T-helper 9 cell (primary cell): ENCODE results near the gene PRDM16.

Experiments
- DNase-seq: peaks from one replicate; pipeline ENCODE4 v3.0.0-alpha.2; 2020

PRDM16 gene

DNA sequence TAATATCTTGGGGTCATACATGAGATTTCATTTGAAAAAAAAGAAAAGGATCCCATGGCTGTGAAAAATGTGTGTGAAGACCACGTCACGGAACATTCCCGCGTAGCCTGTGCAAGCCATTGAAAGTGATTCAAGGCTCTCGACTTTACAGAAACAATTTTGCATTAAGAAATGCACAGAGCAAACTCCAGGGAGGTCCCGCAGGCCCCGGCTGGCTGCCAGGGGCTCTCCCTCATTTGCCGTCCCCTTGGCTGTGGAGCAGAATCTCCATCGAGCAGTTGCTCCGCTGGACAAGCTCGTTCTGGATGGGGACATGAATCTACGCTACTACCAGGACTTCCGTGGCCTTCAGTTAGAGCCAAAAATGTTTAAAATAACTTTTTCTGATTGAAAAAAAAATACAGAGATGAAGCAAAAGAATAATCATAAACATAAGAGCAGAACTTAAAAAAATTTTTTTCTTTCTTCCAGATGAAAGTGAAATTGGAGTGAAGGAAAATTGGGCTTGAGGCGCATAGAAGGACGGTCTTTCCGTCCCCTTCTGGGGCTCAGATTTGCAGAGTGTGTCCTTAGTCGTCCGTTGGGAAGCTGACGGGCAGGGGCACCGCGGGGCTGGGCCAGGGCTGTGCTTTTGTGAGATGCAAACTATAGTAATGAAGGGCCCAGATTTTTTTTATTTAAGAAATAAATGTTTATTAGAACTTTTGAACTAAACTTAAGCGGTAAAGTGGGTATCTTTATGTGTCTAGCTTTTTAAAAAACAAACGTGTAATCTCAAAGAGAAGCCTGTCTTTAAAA lies 317.4 kb downstream of the PRDM16 start:
- no peak for DNase-seq

DNA sequence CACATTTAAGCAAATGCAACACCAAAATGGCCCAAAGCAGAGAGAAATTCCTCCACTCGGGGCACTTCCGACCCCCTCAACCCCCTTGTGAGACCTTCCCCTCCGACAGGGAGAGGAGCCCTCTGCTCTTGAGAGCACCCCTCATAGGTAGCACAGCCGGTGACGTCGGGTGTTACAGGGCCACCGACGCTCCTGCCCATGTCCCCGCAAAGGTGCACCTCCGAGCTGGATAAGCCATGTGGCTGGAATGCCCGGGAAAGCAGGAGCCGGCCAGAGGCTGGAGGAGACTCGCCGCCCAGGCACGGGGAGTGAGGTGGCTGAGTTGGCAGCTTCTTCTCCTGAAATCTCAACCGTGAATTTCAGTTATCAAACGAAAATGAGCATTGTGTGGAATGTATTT lies 318.4 kb downstream of the PRDM16 start:
- DNase-seq: no peak

DNA sequence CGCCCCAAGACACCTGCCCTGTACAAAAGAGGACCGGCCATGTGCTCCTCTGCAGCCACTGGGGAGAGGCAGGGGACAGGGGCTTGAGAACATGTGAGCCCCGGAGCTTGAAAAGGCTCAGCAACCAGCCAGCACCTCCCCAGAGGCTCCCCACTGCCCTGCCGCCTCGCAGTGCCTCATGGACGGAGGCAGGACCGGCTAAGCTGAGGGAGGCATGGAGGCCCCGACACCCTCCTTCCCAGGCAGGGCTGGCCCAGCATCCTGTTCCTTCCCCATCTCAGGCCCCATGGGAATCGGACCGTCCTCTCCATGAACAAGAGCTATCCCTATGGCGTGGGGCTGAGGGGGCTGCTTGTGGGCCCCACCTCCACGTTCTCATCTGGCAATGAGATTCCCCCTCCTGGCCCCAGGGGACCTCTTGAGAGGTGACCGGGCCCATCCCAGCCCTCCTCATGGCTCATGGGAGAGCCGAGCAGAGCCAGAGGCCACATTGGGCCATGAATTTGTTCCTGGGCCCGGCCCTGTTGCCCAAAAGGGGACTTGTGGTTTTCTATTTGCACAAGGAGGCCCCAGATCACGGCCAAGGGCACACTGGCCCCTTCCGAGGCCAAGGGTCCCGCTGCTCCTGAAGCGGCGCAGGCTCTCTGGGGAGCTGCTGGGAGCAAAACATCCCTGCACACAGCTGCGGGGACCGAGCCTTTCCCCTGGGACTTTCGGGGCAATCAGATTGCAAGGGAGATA lies 320.3 kb downstream of the PRDM16 start:
- DNase-seq: no peak

DNA sequence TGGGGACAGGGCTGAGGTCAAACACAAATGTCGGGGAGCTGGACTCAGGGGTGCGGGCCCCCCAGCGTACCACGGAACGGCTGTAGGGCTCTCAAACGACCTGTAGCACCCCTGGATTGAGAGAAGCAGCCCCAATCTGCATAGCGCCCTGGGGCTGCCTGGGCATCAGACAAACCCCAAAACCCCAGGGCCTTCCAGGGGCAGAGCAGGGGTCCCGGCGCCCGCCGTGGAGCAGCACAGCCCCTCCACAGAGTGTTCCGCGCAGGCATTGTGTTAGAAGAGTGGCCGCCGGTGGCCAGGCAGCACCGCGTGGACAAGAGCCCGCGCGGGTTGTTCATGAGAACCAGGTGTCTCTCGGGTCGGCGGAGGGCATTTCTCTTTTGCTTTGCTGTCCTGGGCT lies 321.3 kb downstream of the PRDM16 start:
- no peak for DNase-seq

DNA sequence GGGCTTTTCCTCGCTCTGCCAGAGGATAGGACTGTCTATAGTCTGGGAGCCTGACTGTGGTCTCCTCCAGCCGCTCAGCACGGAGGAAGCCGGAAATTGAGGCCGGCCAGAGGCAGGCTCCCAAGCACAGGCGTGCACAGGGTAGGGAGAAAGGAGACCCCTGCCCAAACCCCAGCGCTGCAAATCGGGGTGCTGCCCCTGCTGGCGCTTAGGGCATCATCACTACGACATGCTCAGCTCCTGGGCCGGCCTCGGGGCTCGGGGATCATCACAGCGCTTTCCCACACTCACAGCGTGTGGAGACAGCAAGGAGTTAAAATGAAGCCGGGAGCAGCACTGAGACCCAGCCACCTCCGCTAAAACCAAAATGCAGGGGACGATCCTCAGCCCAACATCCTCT lies 322.7 kb downstream of the PRDM16 start:
- no peak for DNase-seq

DNA sequence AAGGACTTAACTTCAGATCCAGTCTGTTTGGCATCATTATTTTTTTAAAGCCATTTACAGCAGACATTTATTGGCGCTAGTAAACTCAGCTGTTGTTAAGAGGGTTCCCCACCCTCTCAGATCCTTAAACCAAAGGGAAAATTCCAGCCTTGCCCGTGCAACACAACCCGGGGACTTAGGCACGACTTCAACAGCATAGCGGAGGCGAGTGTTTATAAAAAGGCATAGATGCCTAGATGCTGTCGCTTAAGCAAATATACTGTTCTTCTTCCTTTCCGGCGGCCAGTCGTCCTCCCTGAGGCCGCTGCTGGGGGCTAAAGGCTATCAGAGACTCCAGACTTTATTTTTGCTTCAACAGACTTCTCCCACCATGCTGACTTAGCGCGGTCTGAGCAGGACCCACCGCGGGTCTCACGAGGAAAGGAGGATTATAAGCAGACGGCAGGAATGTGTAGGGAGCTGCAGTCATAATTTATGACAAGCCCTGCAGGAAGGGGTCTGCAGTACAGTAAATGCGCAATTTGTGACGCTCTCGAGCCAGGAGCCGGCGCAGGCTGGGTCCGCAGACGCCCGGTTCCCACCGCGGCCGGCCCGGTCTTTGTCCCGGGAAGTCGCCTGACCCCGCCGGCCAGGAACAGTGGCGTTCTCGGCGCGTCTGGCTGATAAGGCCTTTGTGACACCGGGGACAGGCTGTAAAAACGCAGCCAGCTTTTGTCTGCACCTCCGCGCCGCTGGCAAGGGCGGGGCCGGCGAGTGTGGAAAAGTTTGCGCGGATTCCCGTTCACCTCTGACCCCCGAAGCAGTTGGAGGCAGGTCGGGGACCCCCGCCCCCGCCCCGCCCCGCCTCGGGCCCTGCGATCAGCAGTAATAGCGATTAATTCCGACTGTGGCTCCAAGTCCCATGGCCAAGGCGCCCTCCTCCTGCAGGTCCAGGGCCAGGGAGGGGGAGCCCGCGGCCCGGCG lies 324.3 kb downstream of the PRDM16 start:
- DNase-seq: no peak

DNA sequence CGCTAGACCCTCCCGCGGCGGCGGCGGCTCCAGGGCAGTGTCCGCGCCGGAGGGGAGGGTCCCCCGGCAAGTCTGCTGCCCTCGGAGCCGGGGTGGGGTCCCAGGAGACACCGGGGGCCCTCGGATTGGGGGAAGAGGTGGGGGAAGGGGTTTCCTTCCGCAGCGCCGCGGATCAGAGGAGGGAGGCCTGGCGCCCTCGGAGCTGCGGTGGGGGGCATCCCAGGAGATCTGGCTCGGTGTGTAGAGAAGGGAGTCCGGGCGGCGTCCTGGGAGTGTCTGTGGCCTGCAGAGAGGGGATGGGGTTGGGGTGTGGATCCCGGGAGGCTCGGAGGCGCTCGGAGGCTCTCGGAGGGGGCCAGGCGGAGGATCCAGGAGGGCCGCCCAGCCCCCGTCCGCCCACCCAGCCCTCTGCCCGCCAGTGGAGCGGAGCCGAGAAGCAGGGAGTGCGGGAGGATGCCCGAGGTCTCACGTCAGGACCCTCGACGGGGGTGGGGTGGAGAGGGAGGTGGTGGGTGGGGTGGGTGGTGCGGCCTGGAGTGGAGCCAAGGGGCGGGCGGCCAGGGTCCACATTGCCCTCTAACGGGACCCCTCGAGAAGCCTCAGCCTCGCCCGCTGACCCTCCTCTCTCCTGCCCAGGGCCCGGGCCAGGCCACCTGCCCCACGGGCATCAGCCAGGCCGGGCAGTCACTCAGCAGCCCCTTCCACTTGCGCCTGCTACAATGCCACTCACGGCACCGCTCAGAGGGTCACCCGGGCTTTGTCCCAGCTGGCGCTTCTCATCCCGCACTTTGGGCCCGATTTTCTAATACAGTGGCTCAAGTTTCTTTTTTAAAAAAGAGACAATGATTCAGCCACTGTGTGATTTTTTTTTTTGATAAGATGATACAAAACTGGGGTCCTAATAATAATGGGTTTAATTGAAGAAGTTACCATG lies 325.3 kb downstream of the PRDM16 start:
- no peak for DNase-seq

DNA sequence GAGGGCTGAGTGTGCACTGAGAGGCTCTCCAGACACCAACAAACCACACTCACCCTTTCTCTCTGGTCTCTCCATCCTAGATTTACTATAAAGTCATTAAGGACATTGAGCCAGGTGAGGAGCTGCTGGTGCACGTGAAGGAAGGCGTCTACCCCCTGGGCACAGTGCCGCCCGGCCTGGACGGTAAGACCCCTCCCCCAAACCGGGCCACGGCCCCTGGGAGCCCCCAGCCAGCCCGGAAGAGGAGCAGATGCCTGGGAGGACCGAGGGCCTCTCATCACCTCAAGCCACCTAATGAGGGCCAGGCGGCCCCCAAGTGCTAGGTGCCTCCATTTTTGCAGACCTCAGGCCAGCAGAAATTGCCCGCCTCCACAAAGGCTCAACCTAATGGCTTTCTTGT lies 327.4 kb downstream of the PRDM16 start:
- no peak for DNase-seq

DNA sequence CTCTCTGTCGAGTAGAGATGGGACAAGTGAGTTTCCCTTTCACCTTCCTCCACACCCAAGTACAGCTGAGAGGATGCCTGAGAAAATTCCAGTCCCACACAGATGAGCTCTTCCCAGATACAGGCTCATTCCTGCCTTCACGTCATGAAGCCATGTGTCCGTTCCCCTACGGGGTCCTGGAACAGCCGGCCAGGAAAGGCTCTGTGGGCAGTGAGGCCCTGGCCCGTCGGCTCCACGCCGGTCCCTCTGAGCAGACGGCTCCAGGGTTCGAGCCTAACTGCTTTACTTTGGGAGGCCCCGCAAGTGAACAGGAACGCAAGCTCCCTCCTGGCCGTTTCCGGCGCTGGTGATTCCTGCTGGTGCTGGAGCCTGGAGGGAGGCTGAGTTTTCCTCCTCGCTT lies 328.3 kb downstream of the PRDM16 start:
- DNase-seq: no peak

DNA sequence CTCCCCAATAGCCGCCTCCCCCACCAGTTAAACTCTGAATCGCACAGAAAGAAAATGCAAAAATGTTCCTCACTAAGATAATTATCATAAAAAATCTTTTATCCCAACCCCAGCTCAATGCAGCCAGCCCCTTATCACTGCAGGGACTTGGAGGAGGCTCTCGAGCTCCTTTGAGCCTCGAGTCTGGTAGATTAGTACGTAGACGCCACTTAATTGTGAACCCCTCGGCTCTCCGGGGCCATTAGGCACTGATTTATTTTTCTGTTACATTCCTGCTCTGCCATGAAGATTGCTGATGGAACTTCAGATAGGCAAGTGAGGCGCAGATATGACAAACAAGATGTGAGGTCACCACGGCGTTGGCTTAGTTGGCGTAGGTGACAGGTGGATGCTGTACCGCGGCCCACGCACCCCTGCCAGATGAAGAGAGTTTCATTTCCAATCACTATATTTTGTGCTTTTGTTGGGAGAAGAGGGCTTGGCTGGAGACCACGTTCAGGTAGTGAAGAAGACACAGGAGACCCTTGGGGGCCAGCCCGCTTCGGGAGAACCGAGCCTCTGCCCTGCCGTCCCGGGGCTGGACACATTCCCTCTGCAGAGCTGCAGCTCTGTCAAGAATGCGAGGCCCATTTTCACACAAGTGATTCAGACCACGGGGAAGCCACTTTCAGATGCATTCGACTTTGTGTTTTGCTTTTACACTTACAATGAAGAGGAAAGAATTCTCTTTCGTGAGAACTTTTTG lies 329.6 kb downstream of the PRDM16 start:
- no peak for DNase-seq

DNA sequence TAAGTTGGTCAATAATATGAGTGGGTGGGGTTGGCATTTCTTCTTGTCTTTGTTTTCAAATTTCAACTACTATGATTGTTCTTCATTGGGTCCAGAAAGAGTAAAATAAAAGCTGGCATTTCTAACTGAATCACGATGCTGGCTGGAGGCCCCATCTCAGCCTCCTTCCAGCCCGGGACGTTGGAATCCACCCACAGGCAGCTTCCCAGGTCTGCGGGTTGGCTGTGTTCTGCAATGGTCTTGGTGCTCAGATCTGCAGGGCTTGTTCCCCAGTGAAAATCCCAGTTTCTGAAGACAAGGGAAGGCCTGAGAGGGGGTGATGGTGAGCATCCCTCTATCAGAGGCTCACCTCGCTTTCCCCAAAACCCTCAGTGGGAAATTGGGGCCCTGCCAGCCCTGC lies 330.7 kb downstream of the PRDM16 start:
- no peak for DNase-seq

DNA sequence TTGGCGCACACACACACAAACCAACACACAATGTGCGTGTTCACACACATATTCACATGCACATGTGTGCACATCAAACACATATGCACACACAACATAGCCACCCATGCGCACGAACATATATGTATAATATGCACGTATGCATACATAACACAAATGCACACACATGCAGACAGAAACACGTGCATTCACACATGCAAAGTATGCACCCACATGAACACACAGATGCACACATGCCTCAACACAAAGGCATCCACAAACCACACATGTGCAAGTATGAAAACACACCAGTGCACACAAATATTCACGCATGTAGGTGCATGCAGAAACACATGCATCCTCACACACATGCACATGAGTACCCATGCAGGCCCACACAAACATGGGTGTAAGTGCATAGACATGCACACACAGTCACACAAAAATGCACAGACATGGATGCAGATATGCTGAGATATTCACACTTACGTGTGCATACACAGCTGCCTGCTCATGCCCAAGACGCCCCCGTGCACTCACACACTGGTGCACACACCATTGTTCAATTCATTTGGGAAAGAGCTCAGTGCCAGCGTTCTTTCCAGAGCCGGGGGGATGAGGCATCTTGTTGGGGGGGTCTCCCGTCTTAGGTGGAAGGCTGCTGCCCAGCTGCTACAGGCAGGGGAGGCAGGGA lies 332.7 kb downstream of the PRDM16 start:
- DNase-seq: no peak

DNA sequence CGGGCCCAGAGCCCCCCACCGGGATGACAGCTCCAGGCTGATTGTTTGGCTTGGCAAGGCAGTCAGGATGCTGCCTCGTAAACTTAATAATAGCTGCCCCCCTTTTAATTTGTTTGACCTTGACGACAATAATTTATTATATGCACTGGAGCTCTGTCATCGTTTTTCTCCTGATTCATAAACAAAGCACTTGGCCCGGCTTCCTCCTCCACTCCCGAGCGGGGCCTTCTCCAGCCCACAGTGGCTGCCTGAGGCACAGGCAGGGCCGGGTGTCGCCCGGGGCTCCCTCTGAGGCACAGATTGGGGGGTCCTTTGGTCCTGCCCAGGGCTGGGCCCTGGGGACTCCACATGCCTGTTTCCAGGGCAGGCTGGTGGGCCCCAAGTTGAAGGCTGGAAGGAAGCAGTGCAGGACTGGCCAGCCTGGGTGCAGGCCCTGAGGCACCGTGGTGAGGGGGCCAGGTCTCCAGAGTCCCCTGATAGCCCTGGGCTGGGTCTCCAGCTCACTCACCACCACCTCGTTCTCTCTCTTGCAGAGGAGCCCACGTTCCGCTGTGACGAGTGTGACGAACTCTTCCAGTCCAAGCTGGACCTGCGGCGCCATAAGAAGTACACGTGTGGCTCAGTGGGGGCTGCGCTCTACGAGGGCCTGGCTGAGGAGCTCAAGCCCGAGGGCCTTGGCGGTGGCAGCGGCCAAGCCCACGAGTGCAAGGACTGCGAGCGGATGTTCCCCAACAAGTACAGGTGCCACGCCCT lies 333.4 kb downstream of the PRDM16 start:
- no peak for DNase-seq

DNA sequence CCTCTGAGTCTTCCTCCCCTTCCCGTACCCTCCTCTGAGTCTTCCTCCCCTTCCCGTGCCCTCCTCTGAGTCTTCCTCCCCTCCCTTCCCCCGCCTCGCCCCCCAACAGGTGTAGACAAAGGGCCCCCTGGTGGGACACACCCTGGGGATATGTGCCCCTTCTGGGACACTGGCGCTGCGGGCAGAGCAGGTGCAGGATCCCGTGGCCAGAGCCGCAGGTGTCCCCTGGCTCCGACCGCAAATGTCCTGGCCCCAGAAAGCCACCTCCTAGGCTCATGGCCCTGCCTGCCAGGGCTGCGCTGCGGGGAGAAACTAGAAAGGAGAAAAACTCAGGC lies 334.0 kb downstream of the PRDM16 start:
- no peak for DNase-seq

DNA sequence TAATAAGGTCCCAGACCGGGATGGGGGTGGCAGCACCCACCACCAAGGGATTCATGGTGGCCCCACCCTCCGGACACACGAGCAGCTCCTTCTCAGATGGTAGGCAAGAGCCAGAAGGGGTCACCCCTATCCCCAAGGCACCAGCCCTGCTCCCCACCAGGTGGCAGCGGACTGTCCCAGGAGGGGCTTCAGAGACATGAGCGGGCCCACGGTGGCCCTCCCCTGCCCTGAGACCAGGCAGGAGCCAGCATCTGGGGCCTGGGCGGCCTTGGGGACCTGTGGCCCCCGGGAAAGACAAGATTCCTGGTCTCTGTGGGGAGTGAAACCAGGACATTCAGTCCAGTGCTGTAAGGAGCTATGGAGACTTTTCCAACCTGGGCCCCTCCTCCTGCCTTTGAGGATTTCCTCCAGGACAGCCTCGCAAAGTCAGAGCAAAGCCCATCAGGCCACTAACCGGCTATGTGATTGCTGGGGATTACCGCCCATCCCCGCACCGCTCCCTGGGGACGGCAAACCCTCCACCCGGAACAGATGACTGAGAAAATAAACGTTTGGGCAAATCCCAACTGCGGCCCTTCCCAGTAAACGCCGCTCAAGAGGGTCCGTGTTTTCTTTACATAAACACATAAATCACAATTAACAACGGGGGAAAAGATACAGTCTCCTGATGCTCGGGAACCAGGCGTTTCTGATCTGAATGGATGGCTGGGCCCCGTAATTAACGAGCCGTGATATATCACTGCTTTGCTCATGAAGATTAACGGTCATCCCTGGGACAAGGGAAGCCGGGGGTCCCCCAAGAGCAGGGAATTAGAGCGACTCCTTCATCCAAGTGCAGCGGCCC lies 334.6 kb downstream of the PRDM16 start:
- DNase-seq: no peak

DNA sequence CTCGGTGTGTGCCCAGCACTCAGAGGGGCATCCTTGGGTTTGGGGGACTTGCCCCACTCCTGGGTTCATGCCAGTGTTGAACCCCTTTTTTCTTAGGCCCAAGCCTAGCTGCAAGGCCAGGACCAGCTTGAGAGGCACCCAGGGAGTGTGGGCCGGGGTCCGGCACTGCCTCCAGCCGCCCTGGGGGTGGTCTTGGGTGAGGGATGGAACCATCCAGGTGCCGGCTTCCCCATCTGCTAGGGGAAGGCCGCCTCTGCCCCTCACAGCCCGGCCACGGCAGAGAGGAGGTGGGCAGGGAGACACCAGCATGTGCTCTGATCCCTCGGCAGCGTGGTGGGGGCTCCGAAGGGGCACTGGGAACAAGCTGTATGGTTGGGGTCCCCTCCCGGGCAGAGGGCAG lies 335.3 kb downstream of the PRDM16 start:
- DNase-seq: no peak

DNA sequence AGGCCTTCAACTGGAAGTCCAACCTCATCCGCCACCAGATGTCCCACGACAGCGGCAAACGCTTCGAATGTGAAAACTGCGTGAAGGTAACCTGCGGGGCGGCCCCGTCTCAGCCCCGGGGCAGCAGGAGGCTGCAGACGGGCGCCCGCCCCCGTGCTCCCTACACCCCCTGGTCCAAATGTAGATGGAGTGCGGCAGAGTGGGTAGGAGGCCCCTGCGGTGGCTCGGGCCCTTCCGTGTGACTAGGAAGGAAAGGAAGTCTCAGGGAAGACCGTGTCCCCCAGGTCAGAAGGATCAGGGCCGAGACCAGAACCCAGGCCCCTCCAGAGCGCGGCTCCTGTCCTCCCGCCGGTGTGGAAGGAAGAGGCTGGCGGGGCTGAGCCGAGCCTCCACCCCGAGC lies 335.8 kb downstream of the PRDM16 start:
- no peak for DNase-seq

DNA sequence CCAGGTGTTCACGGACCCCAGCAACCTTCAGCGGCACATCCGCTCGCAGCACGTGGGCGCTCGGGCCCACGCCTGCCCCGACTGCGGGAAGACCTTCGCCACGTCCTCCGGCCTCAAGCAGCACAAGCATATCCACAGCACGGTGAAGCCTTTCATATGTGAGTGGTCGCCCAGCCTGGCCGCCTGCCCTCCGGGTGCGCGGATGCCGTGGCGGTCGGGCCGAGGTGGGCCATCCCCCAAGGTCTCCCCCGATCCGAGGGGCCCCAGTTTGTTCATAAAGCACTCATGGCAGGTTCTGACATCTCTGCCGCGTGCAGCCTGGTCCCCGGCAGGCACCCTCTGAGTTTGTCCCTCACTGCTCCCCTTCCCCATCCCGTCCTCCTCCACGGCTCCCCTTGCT lies 336.5 kb downstream of the PRDM16 start:
- no peak for DNase-seq
